Omental fat pad (tissue), 4 donors: ENCODE measurements around the gene FARS2. TPM values are rescaled to one million over a fixed set of nuclear protein-coding genes. Genes with fewer than 3 reads are reported as not detected.
A peak's percentile ranks its signal among the peaks of the same experiment; 100 is the strongest.

Source experiments
- ATAC-seq: fragments of 150-250 bp; one replicate; pipeline ENCODE4 v1.9.1; 2016; ENCODE audit warnings: mild to moderate bottlenecking, moderate library complexity; ENCODE audit not compliant: low FRiP score
- DNase-seq: peaks from one replicate; pipeline ENCODE4 v3.0.0-alpha.2; 2019; ENCODE audit warnings: low spot score
- total RNA-seq, 4 donors: library from RNA; depleted of rRNA; stranded (reverse); fragments of >200 nt; gene quantifications; one replicate each; pipeline ENCODE4 v1.1.0, GENCODE V29; 2016
- TF ChIP-seq, protein P1 (sequence below), 3 donors: fragments of 450-650 bp; IDR thresholded peaks; one replicate each; pipeline ENCODE4 v1.5.1; 2016 to 2017; ENCODE audit warnings: antibody characterized with exemption in 3 of 3, mild to moderate bottlenecking in 3 of 3, moderate library complexity in 2 of 3

FARS2 gene
- total RNA-seq, 4 donors from 2014 or later, result 12.5 to 18.1 (median 14.5) TPM

GRCh38 chr6:5511954-5512353, 250.6 kb downstream of the FARS2 start:
- TF ChIP-seq, protein P1, sequence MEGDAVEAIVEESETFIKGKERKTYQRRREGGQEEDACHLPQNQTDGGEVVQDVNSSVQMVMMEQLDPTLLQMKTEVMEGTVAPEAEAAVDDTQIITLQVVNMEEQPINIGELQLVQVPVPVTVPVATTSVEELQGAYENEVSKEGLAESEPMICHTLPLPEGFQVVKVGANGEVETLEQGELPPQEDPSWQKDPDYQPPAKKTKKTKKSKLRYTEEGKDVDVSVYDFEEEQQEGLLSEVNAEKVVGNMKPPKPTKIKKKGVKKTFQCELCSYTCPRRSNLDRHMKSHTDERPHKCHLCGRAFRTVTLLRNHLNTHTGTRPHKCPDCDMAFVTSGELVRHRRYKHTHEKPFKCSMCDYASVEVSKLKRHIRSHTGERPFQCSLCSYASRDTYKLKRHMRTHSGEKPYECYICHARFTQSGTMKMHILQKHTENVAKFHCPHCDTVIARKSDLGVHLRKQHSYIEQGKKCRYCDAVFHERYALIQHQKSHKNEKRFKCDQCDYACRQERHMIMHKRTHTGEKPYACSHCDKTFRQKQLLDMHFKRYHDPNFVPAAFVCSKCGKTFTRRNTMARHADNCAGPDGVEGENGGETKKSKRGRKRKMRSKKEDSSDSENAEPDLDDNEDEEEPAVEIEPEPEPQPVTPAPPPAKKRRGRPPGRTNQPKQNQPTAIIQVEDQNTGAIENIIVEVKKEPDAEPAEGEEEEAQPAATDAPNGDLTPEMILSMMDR (IDR thresholded peaks at IDR 0.05), result no peak
- DNase-seq (no peak), ATAC-seq (peak; percentile 48)

GRCh38 chr6:5512422-5512821, 251.1 kb downstream of the FARS2 start:
- no peak for DNase-seq
- no peak for ATAC-seq
- TF ChIP-seq, protein P1 (IDR thresholded peaks at IDR 0.05), result no peak

DNA sequence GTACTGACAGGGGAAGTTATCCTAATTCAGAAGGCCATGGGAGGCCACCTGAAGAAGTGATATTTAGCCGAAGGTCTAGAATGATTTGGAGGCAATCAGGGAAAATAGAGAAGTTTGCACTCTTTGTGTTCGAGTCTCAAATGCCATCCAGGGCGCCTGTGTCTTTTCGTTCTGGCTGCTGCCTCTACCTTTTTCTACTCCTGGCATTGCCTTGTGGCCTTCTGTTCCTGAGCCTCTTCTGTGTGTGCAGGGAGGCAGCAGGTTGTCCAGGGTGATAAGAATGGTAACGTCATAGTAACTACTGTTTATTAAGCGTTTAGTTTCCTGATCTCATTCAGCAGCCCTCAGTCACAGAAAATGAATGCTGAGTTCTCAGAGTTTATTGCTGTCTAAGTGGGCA, 252.1 kb downstream of the FARS2 start:
- ATAC-seq, result no peak
- no peak for DNase-seq
- TF ChIP-seq, protein P1 (IDR thresholded peaks at IDR 0.05), result no peak

DNA sequence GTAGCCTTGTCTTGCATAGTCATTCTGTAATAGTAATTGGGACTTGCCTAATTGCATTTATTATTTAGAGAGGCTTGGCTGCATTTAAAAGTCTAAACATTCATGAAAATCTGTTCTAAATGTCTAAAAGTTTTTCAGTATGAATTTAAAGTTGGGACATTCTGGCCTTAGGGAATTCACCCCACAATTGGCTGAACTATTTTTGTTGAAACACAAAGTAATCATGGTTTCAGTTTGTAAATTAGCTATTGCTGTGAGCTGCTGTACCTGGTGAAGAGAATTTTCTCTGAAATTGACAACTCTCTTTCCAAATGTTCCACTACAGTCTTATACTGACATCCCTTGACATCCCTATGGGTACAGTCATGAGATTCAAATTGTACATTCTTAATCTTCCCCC, 253.0 kb downstream of the FARS2 start:
- ATAC-seq, result no peak
- DNase-seq, result no peak
- TF ChIP-seq, protein P1 (IDR thresholded peaks at IDR 0.05), result no peak

- ATAC-seq (no peak), DNase-seq (no peak)
- TF ChIP-seq, protein P1 (IDR thresholded peaks at IDR 0.05), result no peak
These were observed 253.9 kb downstream of the FARS2 start for GRCh38 chr6:5515200-5515599.

GRCh38 chr6:5516036-5516435, 254.7 kb downstream of the FARS2 start:
- ATAC-seq, result no peak
- DNase-seq, result no peak

DNA sequence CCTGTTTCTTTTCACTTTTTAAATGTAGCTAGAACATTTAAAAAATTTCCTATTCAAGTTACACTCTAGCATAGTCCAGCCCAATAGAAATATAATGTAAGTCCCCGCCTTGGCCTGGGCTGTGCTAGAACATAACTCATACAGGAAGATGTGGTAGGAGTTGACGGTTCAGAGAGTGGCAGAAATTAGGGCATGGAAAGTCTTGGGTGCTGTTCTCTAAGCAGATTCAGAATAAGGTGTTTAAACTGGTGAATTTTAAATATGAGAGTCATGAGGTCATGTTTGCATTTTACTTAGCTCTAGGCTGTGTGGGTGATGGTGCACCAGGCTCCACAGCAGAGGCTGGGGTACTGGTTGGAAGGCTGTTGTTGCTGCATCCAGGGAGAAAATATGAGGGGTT, 256.5 kb downstream of the FARS2 start:
- ATAC-seq (no peak), DNase-seq (no peak)
- TF ChIP-seq, protein P1 (IDR thresholded peaks at IDR 0.05), result no peak

More at GRCh38 chr6:5516036-5516435, 254.7 kb downstream of the FARS2 start:
- TF ChIP-seq, protein P1 (IDR thresholded peaks at IDR 0.05), result no peak
